Measurements from ENCODE around the gene OR52I1.
A peak's percentile ranks its signal among the peaks of the same experiment; 100 is the strongest.

Gene OR52I1

GRCh38 chr11:4606231-4607015, 12.6 kb downstream of the OR52I1 start:
- Histone ChIP-seq H3K9ac (ENCODE audit: low read length) (no peak overlapping the region), H2AFZ (ENCODE audit: low read depth, low read length) (no peak overlapping the region), H4K20me1 (ENCODE audit: insufficient read depth, low read length) (no peaks in the 10 kb centered on the region), H3K79me2 (ENCODE audit: low read length) (peaks cover 4% of the 10 kb centered on the region; the same call in 1 of the 2 replicates), H3K27me3 (ENCODE audit: low read depth, low read length) (no peaks in the 10 kb centered on the region), H3K4me3 (ENCODE audit: low read length) (no peak overlapping the region), H3K4me1 (ENCODE audit: low read length) (peaks cover 21% of the 10 kb centered on the region), H3K27ac (ENCODE audit: low read length) (no peak overlapping the region), H3K9me3 (ENCODE audit: insufficient read depth, low read length) (no peaks in the 10 kb centered on the region), H3K36me3 (replicated peaks; ENCODE audit: low read depth, low read length) (peaks cover 9% of the 10 kb centered on the region), H3K4me2 (ENCODE audit: low read length) (peak overlapping the region; percentile 88; the same call in 1 of the 2 replicates)
- TF ChIP-seq EZH2phosphoT487 (IDR thresholded peaks at IDR 0.05; ENCODE audit: low read depth) = no peak
- TF ChIP-seq, protein P1, sequence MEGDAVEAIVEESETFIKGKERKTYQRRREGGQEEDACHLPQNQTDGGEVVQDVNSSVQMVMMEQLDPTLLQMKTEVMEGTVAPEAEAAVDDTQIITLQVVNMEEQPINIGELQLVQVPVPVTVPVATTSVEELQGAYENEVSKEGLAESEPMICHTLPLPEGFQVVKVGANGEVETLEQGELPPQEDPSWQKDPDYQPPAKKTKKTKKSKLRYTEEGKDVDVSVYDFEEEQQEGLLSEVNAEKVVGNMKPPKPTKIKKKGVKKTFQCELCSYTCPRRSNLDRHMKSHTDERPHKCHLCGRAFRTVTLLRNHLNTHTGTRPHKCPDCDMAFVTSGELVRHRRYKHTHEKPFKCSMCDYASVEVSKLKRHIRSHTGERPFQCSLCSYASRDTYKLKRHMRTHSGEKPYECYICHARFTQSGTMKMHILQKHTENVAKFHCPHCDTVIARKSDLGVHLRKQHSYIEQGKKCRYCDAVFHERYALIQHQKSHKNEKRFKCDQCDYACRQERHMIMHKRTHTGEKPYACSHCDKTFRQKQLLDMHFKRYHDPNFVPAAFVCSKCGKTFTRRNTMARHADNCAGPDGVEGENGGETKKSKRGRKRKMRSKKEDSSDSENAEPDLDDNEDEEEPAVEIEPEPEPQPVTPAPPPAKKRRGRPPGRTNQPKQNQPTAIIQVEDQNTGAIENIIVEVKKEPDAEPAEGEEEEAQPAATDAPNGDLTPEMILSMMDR (IDR thresholded peaks at IDR 0.05; ENCODE audit: low read depth, low read length) = no peak

DNA sequence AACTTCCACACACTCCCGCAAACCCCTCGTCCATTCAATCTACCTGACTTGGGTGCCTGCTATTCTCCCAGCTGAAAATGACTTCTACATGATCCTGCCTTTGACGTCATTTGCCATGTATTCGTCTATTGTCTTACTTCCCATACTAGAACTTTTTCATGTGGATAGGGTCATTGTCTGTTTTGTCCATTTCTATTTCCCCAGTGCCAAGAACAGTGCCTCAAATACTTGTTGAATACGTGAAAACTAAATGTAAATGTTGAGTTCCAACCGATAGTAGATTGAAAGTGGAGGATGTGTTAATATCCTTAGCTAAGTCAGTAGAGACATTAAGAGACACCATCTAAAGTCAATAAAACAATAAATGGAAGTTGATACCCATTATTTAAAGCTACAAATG, 13.3 kb downstream of the OR52I1 start:
- no peaks in the 10 kb centered on the region for H4K20me1 ChIP-seq (ENCODE audit: insufficient read depth, low read length)

DNA sequence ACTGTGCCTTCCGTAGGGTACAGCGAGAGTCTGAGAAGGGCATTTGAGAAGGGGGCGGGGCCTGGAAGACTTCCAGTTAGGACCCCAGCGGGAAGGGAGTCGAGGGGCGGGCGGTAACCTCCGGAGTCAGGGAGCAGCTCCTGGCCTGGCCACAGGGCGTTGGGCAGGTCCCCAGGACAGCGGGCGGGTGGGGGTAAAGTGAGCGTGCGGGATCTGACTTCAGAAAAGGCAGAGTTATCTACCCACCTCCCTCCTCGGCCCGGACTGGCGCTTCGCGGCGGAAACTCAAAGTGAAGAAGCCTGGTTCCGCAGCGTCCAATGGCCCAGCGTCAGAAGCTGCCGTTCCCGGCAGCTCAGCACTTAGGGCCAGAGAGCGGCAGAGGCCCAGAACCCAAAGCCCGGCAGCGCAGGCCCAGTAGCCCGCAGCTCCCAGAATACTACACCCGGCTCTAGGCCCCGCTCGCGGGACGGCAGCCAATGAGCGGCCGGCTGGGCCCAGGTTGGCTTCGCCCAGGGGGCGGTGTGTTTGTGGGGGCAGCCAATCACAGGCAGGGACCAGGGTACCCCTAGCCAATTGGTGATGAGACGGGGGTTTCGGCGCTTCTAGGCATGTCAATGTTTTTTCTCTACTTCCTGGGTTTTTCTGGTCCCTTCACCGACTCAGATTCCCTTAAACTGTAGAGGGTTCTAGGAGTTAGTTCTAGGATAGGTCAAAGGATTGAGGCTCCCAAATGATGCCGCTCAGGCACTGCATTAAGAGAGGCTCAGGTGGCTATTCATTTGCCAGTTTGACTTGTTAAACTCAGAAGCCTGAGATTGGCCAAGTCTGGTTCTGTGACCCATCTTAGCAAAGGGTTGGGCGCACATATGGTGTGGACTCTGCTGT, 14.2 kb downstream of the OR52I1 start, which contains the start of gene TRIM68:
Gene TRIM68, minus strand, starts transcription at position 451 of the 886 bp plus-strand sequence. CDS start 2,727 bp downstream, outside the sequence.
- peaks cover 4% of the 10 kb centered on the region for H3K36me3 ChIP-seq (replicated peaks; ENCODE audit: low read depth, low read length)
- no peaks in the 10 kb centered on the region for H3K27me3 ChIP-seq (ENCODE audit: low read depth, low read length)
- peak within 1 kb of the TSS; percentile 99 for H2AFZ ChIP-seq (ENCODE audit: low read depth, low read length)
- H3K4me1 ChIP-seq (ENCODE audit: low read length) = peaks cover 21% of the 10 kb centered on the region
- H3K9ac ChIP-seq (ENCODE audit: low read length) = peak within 1 kb of the TSS; percentile 84
- H3K4me2 ChIP-seq (ENCODE audit: low read length) = peak within 1 kb of the TSS; percentile 98
- peaks cover 4% of the 10 kb centered on the region; the same call in 1 of the 2 replicates for H3K79me2 ChIP-seq (ENCODE audit: low read length)
- no peaks in the 10 kb centered on the region for H4K20me1 ChIP-seq (ENCODE audit: insufficient read depth, low read length)
- peak within 1 kb of the TSS; percentile 92 for H3K4me3 ChIP-seq (ENCODE audit: low read length)
- no peaks in the 10 kb centered on the region for H3K9me3 ChIP-seq (ENCODE audit: insufficient read depth, low read length)
- TF ChIP-seq, protein P1 (IDR thresholded peaks at IDR 0.05; ENCODE audit: low read depth, low read length) = no peak
- no peak for TF ChIP-seq EZH2phosphoT487 (IDR thresholded peaks at IDR 0.05; ENCODE audit: low read depth)
- H3K27ac ChIP-seq (ENCODE audit: low read length) = peak within 1 kb of the TSS; percentile 52

More for the DNA sequence above, 13.3 kb downstream of the OR52I1 start:
- Histone ChIP-seq H3K4me1 (ENCODE audit: low read length) (peaks cover 21% of the 10 kb centered on the region), H3K36me3 (replicated peaks; ENCODE audit: low read depth, low read length) (peaks cover 7% of the 10 kb centered on the region), H3K4me3 (ENCODE audit: low read length) (peak overlapping the region; percentile 92), H3K9ac (ENCODE audit: low read length) (peak overlapping the region; percentile 84), H2AFZ (ENCODE audit: low read depth, low read length) (0 out of 2 replicates have a peak overlapping the region, but pooled peaks have one; percentile 99), H3K9me3 (ENCODE audit: insufficient read depth, low read length) (no peaks in the 10 kb centered on the region), H3K27me3 (ENCODE audit: low read depth, low read length) (no peaks in the 10 kb centered on the region), H3K4me2 (ENCODE audit: low read length) (peak overlapping the region; percentile 88), H3K27ac (ENCODE audit: low read length) (no peak overlapping the region), H3K79me2 (ENCODE audit: low read length) (peaks cover 4% of the 10 kb centered on the region; the same call in 1 of the 2 replicates)
- TF ChIP-seq, protein P1 (IDR thresholded peaks at IDR 0.05; ENCODE audit: low read depth, low read length) = no peak
